ENCODE results near the gene ARHGAP26. TPM values are rescaled to one million over a fixed set of nuclear protein-coding genes. Genes with fewer than 3 reads are reported as not detected.

ARHGAP26 gene
- total RNA-seq = 9.7 and 79.9 TPM in 2 replicates

DNA sequence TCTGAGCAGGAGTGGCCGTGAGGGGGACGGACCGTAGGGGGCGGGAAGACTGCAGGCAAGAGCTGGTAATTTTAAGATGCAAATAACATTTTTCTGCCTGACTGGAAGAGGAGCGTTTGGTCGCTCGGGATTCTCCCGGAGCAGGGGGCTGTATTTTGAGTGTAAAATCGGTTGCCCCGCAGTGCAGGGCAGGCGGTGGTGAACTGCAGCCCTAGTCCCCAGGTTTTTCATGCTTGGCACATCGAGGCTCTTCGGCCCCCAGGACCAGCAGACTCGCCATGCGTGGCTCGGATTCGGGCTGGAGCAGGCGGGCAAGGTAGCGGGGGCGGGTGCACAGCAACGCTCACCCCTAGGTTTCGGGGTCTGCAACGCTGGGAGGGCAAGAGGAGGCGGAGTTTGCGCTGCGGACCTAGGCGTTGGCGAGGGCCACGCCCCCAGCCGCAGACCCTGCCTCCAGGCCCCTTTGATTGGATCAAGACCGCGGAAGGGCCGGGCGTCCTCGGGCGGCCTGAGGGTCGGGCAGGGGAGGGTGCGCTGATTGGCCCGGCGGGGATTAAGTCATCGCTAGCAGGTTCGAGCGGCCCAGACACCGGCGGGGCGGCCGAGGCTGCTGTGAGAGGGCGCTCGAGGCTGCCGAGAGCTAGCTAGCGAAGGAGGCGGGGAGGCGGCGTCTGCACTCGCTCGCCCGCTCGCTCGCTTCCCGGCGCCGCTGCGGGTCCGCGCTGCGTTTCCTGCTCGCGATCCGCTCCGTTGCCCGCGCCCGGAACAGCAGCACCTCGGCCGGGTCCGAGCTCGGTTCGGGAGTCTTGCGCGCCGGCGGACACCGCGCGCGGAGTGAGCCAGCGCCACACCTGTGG, at the start of gene ARHGAP26:
TSS of gene ARHGAP26 (plus strand) at position 585 of the 857 bp plus-strand sequence. CDS start 385 bp downstream, outside the sequence.

Other genes with a start within 250 kb of the ARHGAP26 start
- gene FGF1, start 84.3 kb upstream of the ARHGAP26 start, total RNA-seq = 0.16 and 0.44 TPM in 2 replicates